ENCODE data around the gene PRRT1B.

PRRT1B gene

GRCh38 chr9:131552030-131552429, 6.7 kb downstream of the PRRT1B start:
- DNase-seq, result no peak
- TF ChIP-seq POLR2A (IDR thresholded peaks at IDR 0.05; ENCODE audit: low read length), result no peak
- no peak for TF ChIP-seq GATA1 (IDR thresholded peaks at IDR 0.05; ENCODE audit: low read depth, low read length)

DNA sequence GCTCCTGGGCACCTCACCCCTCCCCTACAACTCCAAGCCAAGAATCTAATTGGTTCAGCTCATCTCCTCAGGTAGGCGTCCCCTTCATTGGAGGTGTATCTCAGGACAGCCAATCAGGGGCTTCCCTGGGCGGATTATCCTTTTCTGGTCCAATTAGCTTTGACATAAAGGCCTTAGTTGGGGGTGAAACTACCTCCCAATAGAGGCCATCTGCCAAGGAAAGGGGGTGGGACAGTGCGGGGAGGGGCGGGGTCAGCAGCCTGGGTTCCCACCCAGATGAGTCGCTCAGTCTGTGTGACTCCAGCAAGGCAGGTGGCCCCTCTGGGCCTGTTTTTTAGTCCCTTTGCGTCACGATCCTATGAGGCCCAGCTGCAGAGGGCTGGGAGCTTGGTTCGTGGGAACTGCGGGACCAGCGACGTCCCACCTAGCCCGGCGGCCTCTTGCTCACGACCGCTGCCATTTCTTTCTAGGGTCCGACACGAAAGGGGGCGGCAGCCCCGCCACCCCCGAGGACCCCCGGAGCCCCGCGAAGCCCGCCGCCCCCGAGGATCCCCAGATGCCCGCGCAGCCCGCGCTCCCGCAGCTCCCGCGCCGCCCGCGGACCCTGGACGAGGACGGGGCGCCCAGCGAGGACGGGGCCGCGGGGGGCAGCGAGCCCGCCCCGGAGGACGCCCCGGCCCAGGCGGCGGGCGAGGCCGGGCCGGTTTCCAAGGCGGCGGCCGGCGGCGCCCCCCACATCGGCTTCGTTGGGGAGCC, 8.9 kb downstream of the PRRT1B start:
- peak; percentile 13 to 36 for DNase-seq
- no peak for TF ChIP-seq POLR2A (IDR thresholded peaks at IDR 0.05; ENCODE audit: low read length)
- no peak for TF ChIP-seq GATA1 (IDR thresholded peaks at IDR 0.05; ENCODE audit: low read depth, low read length)

DNA sequence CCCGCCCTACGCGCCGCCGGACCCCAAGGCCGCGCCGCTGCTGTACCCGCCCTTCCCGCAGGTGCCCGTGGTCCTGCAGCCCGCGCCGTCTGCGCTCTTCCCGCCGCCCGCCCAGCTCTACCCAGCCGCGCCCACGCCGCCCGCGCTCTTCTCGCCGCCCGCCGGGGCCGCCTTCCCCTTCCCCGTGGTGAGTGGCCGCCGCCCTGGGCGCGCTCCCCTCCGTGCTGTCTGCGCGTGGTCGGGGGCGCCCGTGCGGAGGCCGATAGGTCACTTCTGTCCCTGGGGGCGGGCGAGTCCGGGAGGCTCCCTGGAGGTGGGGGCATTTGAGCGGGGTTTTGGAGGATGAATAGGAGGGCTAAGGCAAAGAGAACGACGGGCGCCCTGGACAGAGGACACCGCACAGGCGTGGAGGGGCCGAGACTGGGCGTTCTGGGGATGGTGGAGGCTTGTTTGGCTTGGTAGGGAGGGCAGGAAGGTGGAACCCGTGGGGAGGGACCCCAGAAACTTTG, 9.6 kb downstream of the PRRT1B start:
- DNase-seq, result no peak
- TF ChIP-seq GATA1 (IDR thresholded peaks at IDR 0.05; ENCODE audit: low read depth, low read length) (no peak), POLR2A (IDR thresholded peaks at IDR 0.05; ENCODE audit: low read length) (no peak)

GRCh38 chr9:131555841-131556673, 10.7 kb downstream of the PRRT1B start:
- DNase-seq, result no peak
- TF ChIP-seq POLR2A (IDR thresholded peaks at IDR 0.05; ENCODE audit: low read length), result no peak
- no peak for TF ChIP-seq GATA1 (IDR thresholded peaks at IDR 0.05; ENCODE audit: low read depth, low read length)

- DNase-seq, result no peak
- TF ChIP-seq GATA1 (IDR thresholded peaks at IDR 0.05; ENCODE audit: low read depth, low read length) (no peak), POLR2A (IDR thresholded peaks at IDR 0.05; ENCODE audit: low read length) (no peak)
These were observed 12.7 kb downstream of the PRRT1B start for GRCh38 chr9:131557855-131558548.

DNA sequence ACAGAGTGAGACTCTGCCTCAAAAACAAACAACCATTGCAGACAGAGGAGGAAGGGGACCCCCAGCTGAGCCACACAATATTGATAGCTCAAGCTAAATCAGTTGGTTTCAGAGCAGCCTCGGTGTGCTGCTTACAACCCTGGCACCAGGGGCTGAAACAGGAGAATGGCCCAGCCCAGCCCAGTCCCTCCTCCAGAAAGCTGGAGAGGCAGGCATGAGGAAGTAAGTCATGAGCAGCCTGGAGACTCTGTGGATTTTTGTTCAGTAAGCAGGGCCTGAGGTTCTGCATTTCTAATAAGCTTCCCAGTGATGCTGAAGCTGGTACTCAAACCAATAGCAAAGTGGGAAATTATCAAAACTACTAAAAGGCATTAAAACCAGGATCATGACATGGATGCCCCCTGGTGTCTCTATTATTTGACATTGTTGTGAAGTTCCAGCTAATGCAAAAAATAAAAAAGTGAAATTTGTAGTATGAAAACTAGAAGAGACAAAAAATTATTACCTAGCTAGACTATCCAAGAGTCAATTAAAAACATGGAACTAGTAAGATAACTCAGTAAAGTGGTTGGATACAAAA, 14.2 kb downstream of the PRRT1B start:
- DNase-seq, result no peak
- TF ChIP-seq GATA1 (IDR thresholded peaks at IDR 0.05; ENCODE audit: low read depth, low read length) (no peak), POLR2A (IDR thresholded peaks at IDR 0.05; ENCODE audit: low read length) (no peak)

GRCh38 chr9:131562032-131562959, 17.0 kb downstream of the PRRT1B start:
- no peak for TF ChIP-seq POLR2A (IDR thresholded peaks at IDR 0.05; ENCODE audit: low read length)
- no peak for TF ChIP-seq GATA1 (IDR thresholded peaks at IDR 0.05; ENCODE audit: low read depth, low read length)
- no peak for DNase-seq

DNA sequence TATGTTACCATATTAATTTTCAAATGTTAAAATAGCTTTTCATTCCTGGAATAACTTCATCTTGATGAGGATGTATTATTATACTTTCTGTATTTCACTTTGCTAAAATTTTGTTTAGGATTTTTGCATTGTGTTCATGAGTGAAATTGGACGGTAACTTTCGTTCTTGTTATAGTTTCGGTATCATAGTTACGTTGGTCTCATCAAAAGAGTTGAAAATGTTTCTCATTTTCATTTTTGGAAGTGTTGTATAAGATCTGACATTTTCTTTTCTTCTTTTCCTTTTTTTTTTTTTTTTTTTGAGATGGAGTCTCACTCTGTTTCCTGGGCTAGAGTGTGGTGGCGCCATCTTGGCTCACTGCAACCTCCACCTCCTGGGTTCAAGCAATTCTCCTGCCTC, 20.0 kb downstream of the PRRT1B start:
- no peak for TF ChIP-seq POLR2A (IDR thresholded peaks at IDR 0.05; ENCODE audit: low read length)
- no peak for TF ChIP-seq GATA1 (IDR thresholded peaks at IDR 0.05; ENCODE audit: low read depth, low read length)
- no peak for DNase-seq

DNA sequence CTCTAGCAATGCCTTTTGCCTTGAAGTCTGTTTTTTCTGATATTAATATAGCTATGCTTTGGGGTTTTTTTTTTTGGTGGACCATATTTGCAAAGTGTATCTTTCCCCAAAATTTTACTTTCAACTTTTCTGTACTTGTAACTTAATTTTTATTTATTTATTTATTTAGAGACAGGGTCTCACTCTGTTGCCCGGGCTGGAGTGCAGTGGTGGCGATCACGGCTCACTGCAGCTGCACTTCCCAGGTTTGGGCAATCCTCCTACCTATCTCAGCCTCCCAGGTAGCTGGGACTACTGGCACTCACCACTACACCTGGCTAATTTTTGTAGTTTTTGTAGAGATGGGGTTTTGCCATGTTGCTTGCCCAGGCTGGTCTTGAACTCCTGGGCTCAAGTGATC, 20.8 kb downstream of the PRRT1B start:
- no peak for DNase-seq
- TF ChIP-seq GATA1 (IDR thresholded peaks at IDR 0.05; ENCODE audit: low read depth, low read length) (no peak), POLR2A (IDR thresholded peaks at IDR 0.05; ENCODE audit: low read length) (no peak)

- DNase-seq, result no peak
- TF ChIP-seq POLR2A (IDR thresholded peaks at IDR 0.05; ENCODE audit: low read length), result no peak
- no peak for TF ChIP-seq GATA1 (IDR thresholded peaks at IDR 0.05; ENCODE audit: low read depth, low read length)
These were observed 22.6 kb downstream of the PRRT1B start for GRCh38 chr9:131567910-131568309.

- TF ChIP-seq POLR2A (IDR thresholded peaks at IDR 0.05; ENCODE audit: low read length), result no peak
- no peak for TF ChIP-seq GATA1 (IDR thresholded peaks at IDR 0.05; ENCODE audit: low read depth, low read length)
- no peak for DNase-seq
These were observed 29.7 kb downstream of the PRRT1B start for GRCh38 chr9:131574730-131575640.

Data from erythroblast (primary cell).